ENCODE data around the gene VWDE.

- no peak for TF ChIP-seq CTCF (IDR thresholded peaks at IDR 0.05; ENCODE audit: extremely low read depth in 1 of 2, insufficient read depth in 1 of 2, low read depth in 1 of 2, low read length in 2 of 2)
- TF ChIP-seq EZH2 (IDR thresholded peaks at IDR 0.05; ENCODE audit: borderline replicate concordance, low read depth, low read length, severe bottlenecking) = no peak
- no peak for TF ChIP-seq POLR2AphosphoS5 (IDR thresholded peaks at IDR 0.05; ENCODE audit: insufficient read depth, low read depth, low read length)
- no peak for TF ChIP-seq MYC (IDR thresholded peaks at IDR 0.05; ENCODE audit: low read depth, low read length)
- no peak for TF ChIP-seq MAX (IDR thresholded peaks at IDR 0.05; ENCODE audit: insufficient read depth, insufficient read length)
- no peak for TF ChIP-seq POLR2A (IDR thresholded peaks at IDR 0.05; ENCODE audit: low read depth, low read length)
Observed at GRCh38 chr7:12294701-12295100, 109.0 kb downstream of the VWDE start.
